Measurements from ENCODE around the gene NEURL1B. TPM values are rescaled to one million over a fixed set of nuclear protein-coding genes. Genes with fewer than 3 reads are reported as not detected.

NEURL1B gene, protein sequence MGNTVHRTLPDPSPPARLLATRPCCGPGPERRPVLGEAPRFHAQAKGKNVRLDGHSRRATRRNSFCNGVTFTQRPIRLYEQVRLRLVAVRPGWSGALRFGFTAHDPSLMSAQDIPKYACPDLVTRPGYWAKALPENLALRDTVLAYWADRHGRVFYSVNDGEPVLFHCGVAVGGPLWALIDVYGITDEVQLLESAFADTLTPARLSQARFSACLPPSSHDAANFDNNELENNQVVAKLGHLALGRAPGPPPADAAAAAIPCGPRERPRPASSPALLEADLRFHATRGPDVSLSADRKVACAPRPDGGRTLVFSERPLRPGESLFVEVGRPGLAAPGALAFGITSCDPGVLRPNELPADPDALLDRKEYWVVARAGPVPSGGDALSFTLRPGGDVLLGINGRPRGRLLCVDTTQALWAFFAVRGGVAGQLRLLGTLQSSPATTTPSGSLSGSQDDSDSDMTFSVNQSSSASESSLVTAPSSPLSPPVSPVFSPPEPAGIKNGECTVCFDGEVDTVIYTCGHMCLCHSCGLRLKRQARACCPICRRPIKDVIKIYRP
- total RNA-seq (2014; rRNA removed; shearing (Covaris generic)) = 17.8 and 18.8 TPM in 2 replicates

DNA sequence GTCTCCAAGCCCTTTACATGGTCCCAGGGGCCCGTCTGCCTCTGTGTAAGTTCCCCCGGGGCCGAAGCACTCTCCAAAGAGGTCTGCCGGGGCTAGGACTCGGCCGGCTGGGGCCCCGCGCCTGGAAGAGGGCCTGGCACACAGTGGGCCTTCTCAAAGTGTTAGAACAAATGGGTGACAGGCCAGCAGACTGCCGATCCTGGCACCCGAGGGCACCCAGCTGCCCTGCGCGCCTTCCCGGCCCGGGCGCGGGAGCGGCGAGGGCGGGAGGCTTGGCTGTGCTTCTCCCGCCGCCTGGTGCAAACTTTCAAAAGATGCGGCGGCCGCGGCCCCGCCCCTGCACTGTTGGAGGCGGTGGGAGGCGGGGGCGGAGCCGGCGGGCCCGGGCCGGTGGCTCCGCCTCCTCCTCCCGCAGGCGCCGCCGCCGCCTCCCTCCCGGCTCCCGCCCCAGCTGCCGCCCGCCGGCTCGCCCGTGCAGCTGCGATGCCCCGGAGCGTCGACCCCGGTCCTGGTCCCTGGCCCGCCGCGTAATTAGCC lies at the start of gene NEURL1B:
Gene NEURL1B, plus strand, starts transcription at position 442 of the 537 bp plus-strand sequence. CDS start 144 bp downstream, outside the sequence.
- Histone ChIP-seq H3K4me1 (peaks cover 13% of the 10 kb centered on the region; the same call in 1 of the 2 replicates), H3K27ac (peak within 1 kb of the TSS; percentile 95), H3K36me3 (0 out of 2 replicates have a peak, but pooled peaks cover 3% of the 10 kb centered on the region), H3K4me3 (peak within 1 kb of the TSS; percentile 96), H3K9me3 (replicated peaks) (no peaks in the 10 kb centered on the region), H3K27me3 (no peaks in the 10 kb centered on the region)
- peak; percentile 88 to 92 for DNase-seq

DNA sequence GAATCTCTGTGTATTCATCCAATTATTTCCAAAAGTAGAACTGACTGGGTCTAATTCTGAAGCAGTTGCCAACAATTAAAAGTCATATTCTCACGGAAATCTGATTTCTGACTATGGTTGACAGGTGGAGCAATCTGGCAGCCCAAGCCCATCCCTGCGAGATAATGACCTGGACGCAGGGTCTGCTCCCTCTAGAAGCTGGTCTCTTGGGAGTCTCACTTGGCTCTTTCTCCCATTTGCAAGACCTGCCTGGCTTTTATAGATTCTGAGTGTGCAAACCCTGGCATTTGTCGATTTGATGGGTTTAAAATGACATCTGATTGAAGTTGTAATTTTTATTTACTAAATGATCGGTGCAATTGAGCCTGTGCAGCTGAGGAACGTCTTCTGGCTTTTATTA lies 49.4 kb upstream of the NEURL1B start:
- DNase-seq = no peak
- Histone ChIP-seq H3K9me3 (replicated peaks) (no peaks in the 10 kb centered on the region), H3K4me1 (peaks cover 18% of the 10 kb centered on the region; the same call in 1 of the 2 replicates), H3K36me3 (no peaks in the 10 kb centered on the region), H3K4me3 (no peak overlapping the region), H3K27ac (no peak overlapping the region), H3K27me3 (no peaks in the 10 kb centered on the region)

DNA sequence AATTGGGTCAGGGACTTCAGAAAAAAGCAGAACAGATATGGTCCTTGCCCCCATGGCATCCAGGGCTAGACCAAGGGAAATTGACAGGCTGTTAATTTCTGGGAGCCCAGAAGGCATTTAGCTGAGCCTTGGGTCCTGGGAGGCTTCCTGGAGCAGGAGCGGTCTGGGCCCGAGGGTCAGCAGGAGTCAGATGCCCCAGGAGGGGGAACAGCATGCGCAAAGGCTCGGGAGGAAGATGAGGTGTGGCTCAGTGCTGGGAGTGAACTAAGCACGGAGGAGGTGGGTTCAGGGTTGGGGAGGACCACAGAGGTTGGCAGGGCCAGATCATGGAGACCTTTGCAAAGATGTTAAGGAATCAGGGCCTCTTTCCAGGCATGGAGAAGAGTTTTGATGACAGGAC lies 48.2 kb upstream of the NEURL1B start:
- Histone ChIP-seq H3K4me3 (no peak overlapping the region), H3K9me3 (replicated peaks) (no peaks in the 10 kb centered on the region), H3K27me3 (no peaks in the 10 kb centered on the region), H3K36me3 (no peaks in the 10 kb centered on the region), H3K27ac (no peak overlapping the region), H3K4me1 (peaks cover 8% of the 10 kb centered on the region; the same call in 1 of the 2 replicates)
- no peak for DNase-seq

DNA sequence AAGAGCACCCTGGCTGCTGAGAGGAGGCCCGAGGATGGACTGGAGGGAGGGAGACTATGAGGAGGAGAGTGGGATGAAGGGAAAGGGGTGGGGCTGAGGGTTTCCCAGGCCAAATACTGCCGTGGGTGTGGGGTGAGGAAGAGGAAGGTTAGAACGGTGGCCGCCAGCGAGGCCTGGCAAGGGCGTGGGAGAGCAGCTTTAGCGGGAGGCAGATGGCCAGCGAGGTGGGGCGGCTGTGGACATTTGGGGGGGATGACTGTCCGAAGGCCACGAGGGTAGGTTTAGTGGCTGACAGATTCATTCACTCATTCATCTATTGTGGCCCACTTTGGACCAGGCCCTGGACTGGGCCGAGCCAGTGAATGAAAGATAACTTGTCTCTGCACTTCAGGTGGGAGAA lies 47.8 kb upstream of the NEURL1B start:
- no peaks in the 10 kb centered on the region for H3K36me3 ChIP-seq
- peaks cover 7% of the 10 kb centered on the region; the same call in 1 of the 2 replicates for H3K4me1 ChIP-seq
- no peaks in the 10 kb centered on the region for H3K27me3 ChIP-seq
- H3K9me3 ChIP-seq (replicated peaks) = no peaks in the 10 kb centered on the region
- no peak overlapping the region for H3K27ac ChIP-seq
- no peak for DNase-seq
- H3K4me3 ChIP-seq = no peak overlapping the region

DNA sequence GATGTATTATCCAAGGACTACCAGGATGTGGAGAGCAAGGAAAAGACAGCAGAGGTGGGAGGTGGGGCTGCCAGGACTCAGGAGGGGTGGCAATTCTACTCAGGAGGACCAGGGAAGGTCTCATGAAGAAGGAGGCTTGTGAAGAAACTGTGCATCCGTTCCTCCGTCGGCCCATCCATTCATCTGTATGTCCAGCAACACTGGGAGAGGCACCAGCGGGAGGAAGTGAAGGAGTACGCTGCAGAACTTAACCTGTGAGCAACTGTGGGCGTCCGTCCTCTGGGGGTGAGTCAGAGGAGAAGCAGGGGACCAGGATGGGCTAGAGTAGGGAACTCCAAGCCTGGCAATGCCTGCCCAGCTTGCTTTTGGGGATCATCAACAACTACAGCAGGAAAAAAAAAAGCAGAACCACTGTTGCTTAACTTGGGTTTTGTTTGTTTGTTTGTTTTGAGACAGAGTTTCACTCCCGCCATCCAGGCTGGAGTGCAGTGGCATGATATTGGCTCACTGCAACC lies 47.3 kb upstream of the NEURL1B start:
- H3K27me3 ChIP-seq = no peaks in the 10 kb centered on the region
- no peak for DNase-seq
- no peak overlapping the region for H3K27ac ChIP-seq
- H3K4me1 ChIP-seq = peaks cover 7% of the 10 kb centered on the region; the same call in 1 of the 2 replicates
- no peaks in the 10 kb centered on the region for H3K36me3 ChIP-seq
- H3K4me3 ChIP-seq = no peak overlapping the region
- H3K9me3 ChIP-seq (replicated peaks) = no peaks in the 10 kb centered on the region

DNA sequence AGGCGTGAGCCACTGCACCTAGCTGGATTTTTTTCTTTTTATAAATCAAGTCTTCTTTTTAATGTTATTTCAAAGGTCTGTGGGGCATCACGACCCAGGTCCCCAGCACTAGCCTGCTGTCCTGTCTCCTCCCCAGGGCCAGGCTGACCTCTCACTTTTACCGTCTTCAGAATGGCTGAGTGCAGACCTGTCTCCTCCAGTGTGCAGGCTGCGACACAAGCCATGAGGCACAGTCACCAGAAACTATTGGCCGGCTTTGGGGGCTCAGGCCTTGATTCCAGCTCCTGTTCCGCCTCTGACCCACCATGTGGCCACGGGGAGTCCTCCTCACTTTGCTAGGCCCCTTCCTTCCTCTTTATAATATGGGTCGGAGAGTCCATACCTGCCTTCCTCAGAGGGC lies 46.6 kb upstream of the NEURL1B start:
- peaks cover 7% of the 10 kb centered on the region; the same call in 1 of the 2 replicates for H3K4me1 ChIP-seq
- no peaks in the 10 kb centered on the region for H3K36me3 ChIP-seq
- DNase-seq = no peak
- H3K27ac ChIP-seq = no peak overlapping the region
- no peaks in the 10 kb centered on the region for H3K27me3 ChIP-seq
- H3K9me3 ChIP-seq (replicated peaks) = no peaks in the 10 kb centered on the region
- H3K4me3 ChIP-seq = no peak overlapping the region

DNA sequence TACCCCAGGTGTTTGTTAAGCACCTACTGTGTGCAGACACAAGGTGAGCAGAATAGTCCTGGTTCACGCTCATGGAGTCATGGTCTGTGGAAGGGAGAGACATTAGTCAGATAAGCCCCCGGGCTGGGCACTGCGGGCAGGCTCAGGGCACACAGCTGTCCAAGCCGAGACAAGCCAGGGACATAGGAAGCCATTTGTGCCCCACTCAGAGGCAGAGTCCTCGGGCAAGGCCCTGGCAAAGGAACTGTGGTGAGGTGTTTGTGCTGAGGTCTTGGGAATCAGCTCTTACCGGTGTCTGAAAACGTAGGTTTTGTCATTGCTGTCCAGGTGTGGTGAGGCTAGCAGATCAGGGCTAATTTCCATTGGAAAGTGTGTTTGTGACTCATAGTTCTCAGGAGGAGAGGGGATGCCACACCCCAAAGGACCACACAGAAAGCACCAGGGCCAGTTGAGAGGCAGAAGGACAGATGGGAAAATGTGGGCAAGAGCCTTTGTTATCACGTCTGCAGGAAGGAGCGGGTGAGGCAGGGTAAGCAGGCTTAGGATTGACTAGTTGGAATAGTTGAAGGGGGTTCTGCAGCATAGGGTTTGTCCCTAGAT lies 46.1 kb upstream of the NEURL1B start:
- Histone ChIP-seq H3K4me1 (peaks cover 7% of the 10 kb centered on the region; the same call in 1 of the 2 replicates), H3K27me3 (no peaks in the 10 kb centered on the region), H3K27ac (no peak overlapping the region), H3K4me3 (no peak overlapping the region), H3K36me3 (no peaks in the 10 kb centered on the region), H3K9me3 (replicated peaks) (no peaks in the 10 kb centered on the region)
- peak in 1 of 2 experiments; percentile 49 for DNase-seq

DNA sequence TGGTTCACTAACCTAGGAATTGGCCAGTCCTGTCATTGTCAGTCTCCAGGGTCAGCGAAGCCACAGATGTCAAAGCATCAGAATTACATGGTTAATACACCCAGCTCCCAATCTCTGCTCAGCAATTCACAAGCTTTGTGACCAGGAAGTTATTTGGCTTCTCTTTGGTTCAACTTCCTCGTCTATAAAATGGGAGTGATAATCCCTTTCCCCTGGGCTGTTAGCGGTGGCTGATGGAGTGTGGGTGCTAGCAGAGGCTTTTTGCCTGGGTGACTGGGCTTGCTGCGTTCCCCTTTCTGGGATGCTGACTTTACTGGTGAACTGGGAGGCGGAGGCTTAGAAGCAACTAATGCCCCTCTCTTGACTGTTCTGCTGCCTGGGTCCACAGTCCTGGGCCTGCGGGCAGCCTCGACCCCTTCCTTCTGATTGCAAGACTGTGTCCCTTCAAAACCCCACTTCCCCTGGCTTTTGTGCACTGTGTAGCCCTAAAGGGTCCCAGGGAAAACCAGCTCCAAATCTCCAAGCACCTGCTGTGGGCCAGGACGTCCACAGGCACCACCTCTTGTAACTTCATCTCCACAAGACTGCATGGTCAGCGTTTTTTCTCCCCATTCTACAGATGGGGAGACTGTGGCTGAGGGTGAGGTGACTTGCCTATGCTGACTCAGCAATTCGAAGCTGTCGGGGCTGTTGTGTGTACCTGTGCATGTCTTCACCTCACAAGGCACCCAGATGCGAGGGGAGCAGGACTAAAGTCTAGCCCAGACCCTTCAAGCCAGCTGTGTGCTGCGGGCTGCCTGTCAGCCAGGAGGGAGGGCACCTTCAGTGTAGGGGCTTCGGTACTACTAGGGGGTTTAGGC lies 45.2 kb upstream of the NEURL1B start:
- Histone ChIP-seq H3K27me3 (no peaks in the 10 kb centered on the region), H3K36me3 (no peaks in the 10 kb centered on the region), H3K4me3 (no peak overlapping the region), H3K4me1 (peaks cover 7% of the 10 kb centered on the region; the same call in 1 of the 2 replicates), H3K9me3 (replicated peaks) (no peaks in the 10 kb centered on the region), H3K27ac (no peak overlapping the region)
- no peak for DNase-seq

DNA sequence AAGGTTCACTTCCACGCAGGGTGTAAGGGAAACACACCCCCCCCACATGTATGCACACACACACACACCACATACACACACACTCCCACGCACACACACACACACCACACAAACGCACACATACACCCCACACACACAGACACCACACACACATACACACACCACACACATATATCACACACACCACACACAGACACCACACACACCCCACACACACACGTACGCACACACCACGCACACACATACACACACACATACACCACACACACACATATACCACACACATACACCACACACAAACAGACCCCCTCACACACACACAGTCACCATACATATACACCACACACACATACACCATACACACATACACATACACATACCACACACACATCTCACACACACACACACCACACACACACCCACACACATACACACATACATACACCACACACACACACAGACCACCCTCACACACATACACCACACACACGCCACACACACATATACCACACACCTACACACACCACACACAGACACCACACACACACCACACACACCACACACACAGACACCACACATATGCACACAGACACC lies 44.3 kb upstream of the NEURL1B start:
- H3K36me3 ChIP-seq = no peaks in the 10 kb centered on the region
- H3K9me3 ChIP-seq (replicated peaks) = no peaks in the 10 kb centered on the region
- no peak for DNase-seq
- H3K4me1 ChIP-seq = peaks cover 7% of the 10 kb centered on the region; the same call in 1 of the 2 replicates
- H3K4me3 ChIP-seq = no peak overlapping the region
- H3K27ac ChIP-seq = no peak overlapping the region
- no peaks in the 10 kb centered on the region for H3K27me3 ChIP-seq

DNA sequence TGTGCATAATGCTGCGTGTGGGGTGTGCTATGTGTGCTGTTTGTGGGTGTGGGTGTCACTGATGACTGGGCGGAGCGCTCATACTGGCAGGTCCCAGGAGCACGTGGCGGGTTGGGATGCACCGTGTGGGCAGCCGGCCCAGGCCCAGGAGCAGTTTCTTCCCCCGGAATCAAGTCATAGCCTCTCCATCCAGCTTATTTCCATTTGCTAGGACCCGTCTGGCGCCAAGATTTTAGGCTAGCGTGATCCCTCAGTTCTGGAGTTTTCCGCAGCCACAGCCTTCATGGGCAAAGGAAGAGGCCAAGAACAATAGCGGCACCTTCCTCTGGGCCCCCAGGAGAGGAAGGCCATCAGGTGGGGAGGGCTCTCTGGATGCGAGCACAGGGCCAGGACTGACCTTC lies 43.3 kb upstream of the NEURL1B start:
- H3K36me3 ChIP-seq = no peaks in the 10 kb centered on the region
- H3K27ac ChIP-seq = no peak overlapping the region
- H3K27me3 ChIP-seq = no peaks in the 10 kb centered on the region
- H3K4me1 ChIP-seq = peaks cover 7% of the 10 kb centered on the region; the same call in 1 of the 2 replicates
- DNase-seq = no peak
- no peak overlapping the region for H3K4me3 ChIP-seq
- H3K9me3 ChIP-seq (replicated peaks) = no peaks in the 10 kb centered on the region

DNA sequence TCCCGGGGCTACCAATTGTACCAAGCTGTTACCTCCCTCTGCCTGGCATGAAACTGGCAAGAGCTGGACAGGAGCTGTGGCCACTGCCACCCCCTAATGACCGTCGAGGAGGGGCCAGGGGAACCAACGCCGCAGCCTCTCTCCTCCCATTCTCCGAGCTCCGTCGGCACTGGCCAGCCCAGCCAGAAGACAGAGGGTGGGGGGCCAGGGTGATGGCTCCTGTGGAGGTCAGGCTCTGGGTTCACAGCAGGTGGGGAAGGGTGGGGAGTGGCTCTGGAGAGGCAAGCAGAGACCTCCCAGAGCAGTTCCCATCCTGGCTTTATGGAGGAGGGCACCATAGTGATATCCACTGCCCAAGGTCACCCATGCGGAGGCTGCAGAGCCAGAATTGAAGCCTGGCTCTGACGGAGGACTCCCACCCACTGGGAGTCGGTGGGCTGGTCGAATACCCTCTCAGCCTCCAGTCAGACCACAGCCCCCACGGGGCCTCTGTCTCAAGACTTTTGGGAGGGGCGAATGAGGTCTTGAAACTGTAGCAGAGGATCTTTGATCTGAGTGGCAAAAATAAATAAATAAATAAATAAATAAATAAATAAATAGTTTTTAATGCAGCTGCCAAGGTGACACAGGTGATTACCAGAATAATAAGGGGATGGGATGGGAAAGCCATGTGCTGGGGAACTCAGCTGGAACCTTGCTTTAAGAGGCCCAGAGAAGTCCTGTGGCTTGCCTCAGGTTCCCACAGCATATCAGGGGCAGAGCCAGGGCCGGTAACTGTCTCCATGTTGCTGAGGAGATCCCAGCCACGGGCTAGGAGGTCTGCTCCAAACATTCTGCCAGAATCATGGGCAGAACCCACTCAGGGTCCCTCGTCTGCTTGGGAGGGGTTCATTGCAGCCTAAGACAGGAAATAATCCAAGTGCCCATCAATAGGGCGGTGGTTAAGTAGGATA lies 42.5 kb upstream of the NEURL1B start:
- no peaks in the 10 kb centered on the region for H3K36me3 ChIP-seq
- no peak overlapping the region for H3K4me3 ChIP-seq
- H3K9me3 ChIP-seq (replicated peaks) = no peaks in the 10 kb centered on the region
- H3K27me3 ChIP-seq = no peaks in the 10 kb centered on the region
- no peak for DNase-seq
- H3K4me1 ChIP-seq = peaks cover 7% of the 10 kb centered on the region; the same call in 1 of the 2 replicates
- no peak overlapping the region for H3K27ac ChIP-seq

DNA sequence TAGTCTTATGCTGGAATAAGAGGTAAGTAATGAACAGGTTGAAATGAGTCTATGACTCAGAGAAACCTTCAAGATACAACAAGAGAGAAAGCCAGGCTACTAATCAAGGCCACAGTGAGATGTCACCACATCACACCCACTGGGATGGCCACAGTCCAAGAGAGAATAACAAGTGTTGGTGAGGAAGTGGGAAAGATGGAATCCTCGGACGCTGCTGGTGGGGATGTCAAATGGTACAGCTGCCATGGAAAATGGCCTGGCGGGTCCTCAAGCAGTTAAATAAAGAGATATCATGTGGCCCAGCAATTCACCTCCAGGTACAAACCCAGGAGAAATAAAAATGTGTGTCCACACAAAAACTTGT lies 41.9 kb upstream of the NEURL1B start:
- no peak for DNase-seq
- Histone ChIP-seq H3K4me3 (no peak overlapping the region), H3K27ac (no peak overlapping the region), H3K9me3 (replicated peaks) (no peaks in the 10 kb centered on the region), H3K36me3 (no peaks in the 10 kb centered on the region), H3K4me1 (peaks cover 7% of the 10 kb centered on the region; the same call in 1 of the 2 replicates), H3K27me3 (no peaks in the 10 kb centered on the region)

DNA sequence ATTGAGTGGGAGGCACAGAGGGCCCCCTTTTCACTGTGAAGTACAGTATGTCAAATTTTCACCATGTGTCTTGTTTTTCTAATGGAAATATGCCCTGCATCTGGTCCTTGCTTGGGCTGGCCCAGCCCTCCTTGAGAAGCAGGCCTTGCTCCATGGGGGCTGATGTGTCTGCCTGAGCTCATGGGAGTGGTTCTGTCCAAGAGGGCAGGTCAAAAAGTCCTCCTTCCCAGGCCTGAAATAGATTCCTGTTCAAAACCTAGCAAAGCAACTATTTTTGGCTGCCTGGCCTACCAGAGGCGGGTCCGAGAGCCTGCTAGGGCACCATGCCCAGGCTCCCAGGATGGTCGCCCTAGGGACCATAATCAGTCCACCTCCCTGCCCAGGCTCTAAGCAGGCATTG lies 40.5 kb upstream of the NEURL1B start:
- DNase-seq = no peak
- H3K36me3 ChIP-seq = no peaks in the 10 kb centered on the region
- no peak overlapping the region for H3K4me3 ChIP-seq
- H3K4me1 ChIP-seq = peaks cover 2% of the 10 kb centered on the region; the same call in 1 of the 2 replicates
- no peaks in the 10 kb centered on the region for H3K9me3 ChIP-seq (replicated peaks)
- no peaks in the 10 kb centered on the region for H3K27me3 ChIP-seq
- no peak overlapping the region for H3K27ac ChIP-seq

All from SJCRH30 (cell line).